K562 (cell line): Measurements from ENCODE around the gene DCAF7. TPM values are rescaled to one million over a fixed set of nuclear protein-coding genes. Genes with fewer than 3 reads are reported as not detected.

Source experiments
- ATAC-seq: fragments of 200-7000 bp; cut with Tn5 transposase; 3 replicates; pipeline ENCODE4 v1.9.1; 2020; ENCODE audit warnings: moderate library complexity
- BruUV-seq: library from RNA; stranded (reverse); fragments of 400-500 nt; replicated peaks from 2 replicates; lab custom pipeline; 2021; lab: Mats Ljungman, UMichigan
- CTCF ChIA-PET: fragments of 300-600 bp; formaldehyde crosslinking; extraction: SDS; loops from one replicate; lab custom pipeline; 2021; ENCODE audit warnings: low intra/inter-chr PET ratio; lab: Yijun Ruan, JAX
- POLR2A ChIA-PET: fragments of 300-600, 350-650 bp; sonication (Branson Sonifier 250); formaldehyde crosslinking; extraction: SDS; loops from one replicate; lab custom pipeline; 2021; ENCODE audit warnings: antibody characterized with exemption, inconsistent platforms; lab: Yijun Ruan, JAX
- DNase-seq, 4 experiments: peaks; one replicate each; pipeline versions ENCODE4 v3.0.0 to v3.0.0-alpha.2; 2011 to 2018; ENCODE audit warnings: low spot score in 3 of 4, mixed read lengths in 3 of 4; ENCODE audit errors: extremely low read depth in 1 of 4
- FAIRE-seq: peaks from 2 replicates; lab custom pipeline; 2011; peaks lifted over from hg19 to GRCh38; lab: Jason Lieb, UNC
- H2AFZ ChIP-seq: 2 replicates; pipeline ENCODE4 v1.6.0; 2011; ENCODE audit warnings: low read depth, low read length, control low read depth, inconsistent platforms
- H3K27ac ChIP-seq: fragments of 200-600 bp; 3 replicates; pipeline ENCODE4 v1.8.0; 2011; ENCODE audit warnings: low read depth, mild to moderate bottlenecking, control low read depth, inconsistent platforms, low read length, moderate library complexity, mixed read lengths; ENCODE audit errors: extremely low read depth
- H3K27me3 ChIP-seq, 2 experiments: fragments of 300-600 bp in 1 of 2; 2 replicates in 1 of 2; 3 replicates in 1 of 2; pipeline versions ENCODE4 v1.6.0 to v1.8.0; 2011; ENCODE audit warnings: inconsistent platforms in 2 of 2, low read length in 2 of 2, mild to moderate bottlenecking in 1 of 2, mixed read lengths in 1 of 2, moderate library complexity in 1 of 2; ENCODE audit not compliant: control insufficient read depth in 2 of 2, insufficient read depth in 2 of 2
- H3K36me3 ChIP-seq: fragments of 300-600 bp; 3 replicates; pipeline ENCODE4 v1.8.0; 2011; ENCODE audit warnings: mild to moderate bottlenecking, low read length, inconsistent platforms; ENCODE audit not compliant: control insufficient read depth, insufficient read depth
- H3K4me1 ChIP-seq, 2 experiments: fragments of 200-600 bp in 1 of 2; replicated peaks in 1 of 2; 2 replicates in 1 of 2; 3 replicates in 1 of 2; pipeline versions ENCODE4 v1.5.1 to v1.8.0; 2011; ENCODE audit warnings: inconsistent platforms in 2 of 2, low read length in 2 of 2, mild to moderate bottlenecking in 1 of 2, mixed read lengths in 1 of 2, moderate library complexity in 1 of 2; ENCODE audit not compliant: control insufficient read depth in 2 of 2, insufficient read depth in 2 of 2
- H3K4me2 ChIP-seq: 2 replicates; pipeline ENCODE4 v1.6.1; 2011; ENCODE audit warnings: low read length, control low read depth, inconsistent platforms, mixed read lengths; ENCODE audit not compliant: insufficient read depth
- H3K4me3 ChIP-seq: fragments of 200-600 bp; sonication (generic), shearing (Covaris generic); 2 replicates; pipeline ENCODE4 v1.5.1; 2016; ENCODE audit warnings: control low read depth, inconsistent platforms
- H3K79me2 ChIP-seq: fragments of 200-600 bp; 3 replicates; pipeline ENCODE4 v1.8.0; 2011; ENCODE audit warnings: low read length, inconsistent platforms; ENCODE audit not compliant: control insufficient read depth, insufficient read depth
- H3K9ac ChIP-seq, 2 experiments: 2 replicates each; pipeline versions ENCODE4 v1.6.0 to v1.6.1; 2011; ENCODE audit warnings: low read depth in 2 of 2, low read length in 2 of 2, control low read depth in 1 of 2, inconsistent platforms in 1 of 2, mild to moderate bottlenecking in 1 of 2, mixed read lengths in 1 of 2; ENCODE audit not compliant: insufficient read depth in 1 of 2
- H3K9me1 ChIP-seq: one replicate; pipeline ENCODE4 v1.6.0; 2011; ENCODE audit warnings: inconsistent platforms, mild to moderate bottlenecking, low read length, moderate library complexity; ENCODE audit not compliant: control insufficient read depth, insufficient read depth
- H3K9me3 ChIP-seq: replicated peaks from 2 replicates; pipeline ENCODE4 v1.5.1; 2011; ENCODE audit warnings: low read depth, low read length, inconsistent platforms; ENCODE audit not compliant: control insufficient read depth, insufficient read depth
- H4K20me1 ChIP-seq: replicated peaks from 2 replicates; pipeline ENCODE4 v1.6.1; 2011; ENCODE audit warnings: low read length, inconsistent platforms, mixed read lengths; ENCODE audit not compliant: control insufficient read depth, insufficient read depth
- DPF2 ChIP-seq: fragments of 450-650 bp; IDR thresholded peaks from 2 replicates; pipeline ENCODE4 v1.6.1; 2016
- KHSRP ChIP-seq: fragments of 450-650 bp; IDR thresholded peaks from 2 replicates; pipeline ENCODE4 v1.6.1; 2017
- POLR2B ChIP-seq: fragments of 450-650 bp; IDR thresholded peaks from 2 replicates; pipeline ENCODE4 v1.6.1; 2018; ENCODE audit warnings: low read depth; ENCODE audit not compliant: partially characterized antibody
- SIX5 ChIP-seq, 2 experiments: IDR thresholded peaks; 2 replicates each; pipeline ENCODE4 v1.6.1; 2011; ENCODE audit warnings: low read length in 2 of 2, borderline replicate concordance in 1 of 2, low read depth in 1 of 2, mild to moderate bottlenecking in 1 of 2, moderate library complexity in 1 of 2; ENCODE audit not compliant: insufficient read depth in 1 of 2
- ZEB2 ChIP-seq: fragments of 450-650 bp; IDR thresholded peaks from 2 replicates; pipeline ENCODE4 v1.6.1; 2016
- WGBS: fragments of 100-300 bp; shearing (Covaris generic); methylation state at CpG from one replicate; pipeline ENCODE4 v1.1.6; 2016; ENCODE audit warnings: low coverage, mixed read lengths; ENCODE audit not compliant: insufficient coverage; ENCODE audit errors: missing lambda C conversion rate; 5-methylcytosine and 5-hydroxymethylcytosine counted together
- in situ Hi-C: fragments of 300-500 bp; cut with MboI; formaldehyde crosslinking; loops from 4 replicates; pipeline ENCODE4 v1.15.0; 2018; ENCODE audit warnings: inconsistent platforms, mixed read lengths
- intact Hi-C: fragments of 100-400 bp; cut with micrococcal nuclease; formaldehyde crosslinking; loops from 2 replicates; pipeline ENCODE4 v1.14.2; 2022
- polyA plus RNA-seq, 8 experiments: library from polyadenylated mRNA; depleted of rRNA in 4 of 8; stranded (reverse) in 5 of 8; unstranded in 3 of 8; fragments of >200 nt; fragmentation: Nextera tagmentation in 2 of 8; fragmentation: Illumina TruSeq in 1 of 8; extraction: Ambion mirVana in 2 of 8; extraction: Trizol in 1 of 8; gene quantifications; 2 replicates each; pipeline versions ENCODE4 v1.2.1 to v1.2.3, GENCODE V29; 2011 to 2014; ENCODE audit warnings: inconsistent platforms in 1 of 8, missing spikeins in 1 of 8
- total RNA-seq, 7 experiments: library from RNA; depleted of rRNA in 6 of 7; stranded (reverse); fragments of >200 nt in 6 of 7; fragmentation: Illumina TruSeq in 2 of 7; extraction: Trizol in 2 of 7; gene quantifications; 2 replicates each; pipeline versions ENCODE4 v1.2.1 to v1.2.3, GENCODE V29; 2011 to 2021; ENCODE audit warnings: low replicate concordance in 1 of 7

Gene DCAF7
- total and polyA plus RNA-seq, 9 of the 15 experiments (the other 6 are each of a cell fraction or from before 2014, with no cell fraction given): 30.8 to 123 (median 40.2) TPM

DNA sequence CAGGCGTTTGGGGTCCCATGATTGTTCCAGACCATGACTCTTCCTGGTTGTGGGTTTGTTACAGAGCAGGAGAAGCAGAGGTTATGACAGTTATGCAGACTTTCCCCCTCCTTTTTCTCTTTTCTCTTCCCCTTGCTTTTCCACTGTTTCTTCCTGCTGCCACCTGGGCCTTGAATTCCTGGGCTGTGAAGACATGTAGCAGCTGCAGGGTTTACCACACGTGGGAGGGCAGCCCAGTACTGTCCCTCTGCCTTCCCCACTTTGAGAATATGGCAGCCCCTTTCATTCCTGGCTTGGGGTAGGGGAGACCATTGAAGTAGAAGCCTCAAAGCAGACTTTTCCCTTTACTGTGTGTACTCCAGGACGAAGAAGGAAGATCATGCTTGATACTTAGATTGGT is 42.5 kb downstream of the DCAF7 start (continued):
- no peak for TF ChIP-seq SIX5 (IDR thresholded peaks at IDR 0.05; ENCODE audit: borderline replicate concordance in 1 of 2, insufficient read depth in 1 of 2, low read depth in 1 of 2, low read length in 2 of 2)
- no peak for TF ChIP-seq DPF2
- no peak for TF ChIP-seq KHSRP
- TF ChIP-seq, all 486 proteins: peak for 0

GRCh38 chr17:63595132-63595531 is 44.9 kb downstream of the DCAF7 start:
- Histone ChIP-seq H3K36me3 (peaks cover 35% of the 10 kb centered on the region), H3K4me2 (no peak overlapping the region), H3K4me1 (peaks cover 4 to 8% of the 10 kb centered on the region in 2 experiments; a peak in 3 of 5 replicates), H3K9ac (no peak overlapping the region), H4K20me1 (peaks cover 4% of the 10 kb centered on the region; the same call in 1 of the 2 replicates), H3K79me2 (no peaks in the 10 kb centered on the region), H3K9me1 (no peaks in the 10 kb centered on the region), H3K27me3 (no peaks in the 10 kb centered on the region)
- no peak for FAIRE-seq
- ChIA-PET POLR2A (interaction anchor here (0.8 to 1.2 kb wide), 2 partner anchors 27 to 33 kb away, joined by 3 to 4 read pairs; no protein-coding TSS in a partner anchor), CTCF (no interaction called here)
- no peak for ATAC-seq
- intact Hi-C loops: no loop called here
- no peak for TF ChIP-seq ZEB2
- peak; percentile 28 for TF ChIP-seq POLR2B
- TF ChIP-seq, all 486 proteins: peak for 1
- Histone ChIP-seq H3K4me3 (no peak overlapping the region), H2AFZ (no peak overlapping the region), H3K9me3 (no peaks in the 10 kb centered on the region), H3K27ac (no peak overlapping the region)
- no TSS peak for BruUV-seq
- in situ Hi-C loops: no loop called here
- no peak for DNase-seq
- 94% methylated on average over 3 of the region's 3 CpGs for WGBS
